H4 (cell line): Measurements from ENCODE around the gene KIAA1671. TPM values are rescaled to one million over a fixed set of nuclear protein-coding genes. Genes with fewer than 3 reads are reported as not detected.
"Not testable (repeated sequence)": the region's sequence is repeated elsewhere in the genome, so short reads cannot be mapped to it uniquely, and the experiment has no call there.

Source experiments
- DNase-seq: peaks from one replicate; pipeline ENCODE4 v3.0.0-alpha.2; 2015; ENCODE audit warnings: low spot score
- total RNA-seq: library from RNA; depleted of rRNA; stranded (reverse); fragments of >200 nt; shearing (Covaris generic); gene quantifications from 2 replicates; pipeline ENCODE4 v1.2.3, GENCODE V29; 2014

Gene KIAA1671
- total RNA-seq, 1 experiment from 2014 or later, result 3.2 TPM

DNA sequence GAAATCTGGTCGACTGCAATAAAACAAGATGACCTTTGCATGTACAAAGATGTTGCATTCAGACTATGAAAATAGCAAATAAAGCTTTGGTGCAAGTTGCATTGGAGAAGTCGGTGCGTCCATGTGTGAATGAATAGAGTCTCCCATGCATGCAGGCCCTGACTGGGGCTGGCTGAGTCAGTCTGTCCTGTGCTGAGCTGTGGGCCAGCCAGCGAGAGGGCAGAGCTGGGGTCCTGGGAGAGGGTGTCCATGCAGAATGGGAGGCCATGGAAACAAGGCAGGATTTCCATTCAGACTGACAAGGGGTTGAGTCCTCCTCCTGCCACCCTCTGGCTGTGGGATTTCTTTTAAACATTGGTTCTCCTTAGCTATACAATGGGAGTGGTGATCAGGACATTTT lies 244.8 kb downstream of the KIAA1671 start:
- DNase-seq, result no peak

DNA sequence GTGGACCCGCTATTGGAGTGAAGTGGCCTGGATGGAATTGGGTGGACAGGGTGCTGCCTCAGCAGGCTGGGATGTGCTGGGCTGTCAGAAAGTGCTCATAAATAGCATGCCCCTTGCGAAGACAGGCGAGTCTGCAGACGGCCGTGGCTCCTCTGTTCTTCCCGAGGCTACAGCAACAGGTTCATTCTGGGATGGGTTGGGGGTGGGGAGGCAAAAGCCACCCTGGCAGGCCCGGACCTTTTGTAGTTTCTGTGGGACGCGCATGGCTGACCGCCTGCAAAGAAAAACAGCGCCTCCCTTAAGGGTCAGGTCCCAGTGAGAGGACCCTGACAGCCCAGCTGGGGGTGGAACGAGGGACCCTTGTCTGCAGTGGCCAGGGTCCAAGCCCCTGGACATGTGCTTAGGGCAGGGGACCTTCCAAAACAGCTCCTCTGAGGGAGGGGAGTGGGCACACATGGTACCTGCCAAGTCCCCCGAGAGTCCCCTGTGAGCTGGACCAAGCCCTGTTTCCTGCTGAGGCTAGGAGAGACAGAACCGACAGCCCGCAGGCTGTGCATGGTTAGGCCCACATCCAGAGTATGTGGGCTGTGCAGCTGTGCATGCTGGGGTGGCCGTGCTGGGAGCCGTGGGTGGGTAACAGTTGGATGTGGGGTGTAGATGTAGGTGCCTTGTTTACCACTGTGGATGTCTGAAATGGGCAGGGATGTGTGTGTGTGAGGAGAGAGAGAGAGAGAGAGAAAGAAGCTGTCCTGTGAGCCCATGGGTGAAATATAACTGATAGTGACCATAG lies 247.4 kb downstream of the KIAA1671 start, which contains the start of gene CRYBB3:
CRYBB3 (plus strand) TSS at position 128 of the 790 bp plus-strand sequence. CDS start 1,539 bp downstream, outside the sequence.
- DNase-seq, result no peak

DNA sequence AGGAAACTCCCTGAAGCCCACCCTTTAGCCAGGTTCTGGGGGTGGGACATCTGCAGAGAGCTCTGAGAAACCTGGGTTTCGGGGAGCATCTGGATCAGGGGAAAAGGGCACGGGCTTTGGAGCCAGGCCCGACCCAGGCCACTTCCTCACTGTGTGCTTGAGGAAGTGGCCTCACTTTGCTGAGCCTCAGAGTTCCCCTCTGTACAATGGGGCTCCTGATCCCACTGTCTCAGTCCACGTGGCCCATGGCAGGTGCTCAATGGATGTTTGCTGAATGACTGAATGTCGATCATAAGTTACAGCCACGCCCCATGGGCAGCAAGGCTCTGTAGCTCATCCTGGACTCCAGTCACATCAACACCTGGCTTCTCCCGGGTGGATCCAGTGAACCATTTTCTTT lies 248.5 kb downstream of the KIAA1671 start:
- DNase-seq, result no peak

DNA sequence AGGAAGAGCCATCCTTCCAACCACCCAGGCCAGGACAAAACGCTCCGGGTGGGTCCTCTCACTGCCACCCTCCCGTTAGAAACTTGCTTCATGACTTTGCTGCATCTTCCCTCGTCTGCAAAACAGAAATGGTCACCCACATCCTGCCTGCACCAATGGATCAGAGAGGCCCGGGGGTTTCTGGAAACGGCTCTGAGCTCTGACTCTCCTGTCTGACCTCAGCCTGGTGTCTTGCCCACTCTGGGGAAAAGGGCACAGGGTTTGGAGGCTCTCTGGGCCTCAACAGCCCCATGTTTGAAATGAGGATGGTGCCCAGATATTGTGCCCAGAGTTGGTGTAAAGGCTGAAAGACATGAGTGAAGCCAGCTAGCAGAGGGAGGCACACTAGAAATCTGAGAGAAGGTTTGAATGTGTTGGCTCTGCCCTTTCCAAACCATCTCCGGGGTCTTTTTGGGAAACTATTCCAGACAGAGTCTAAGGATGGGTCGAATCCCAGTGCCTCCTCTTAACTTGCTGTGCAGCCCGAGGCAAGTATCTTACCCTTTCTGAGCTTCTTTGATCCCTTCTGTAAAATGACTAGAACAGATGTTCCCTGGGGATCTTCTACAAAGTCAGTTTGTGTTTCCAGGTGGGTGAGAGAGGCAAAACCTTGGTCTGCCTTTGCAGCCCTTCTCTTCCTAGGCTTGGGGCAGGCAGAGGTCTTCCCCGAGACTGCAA lies 249.2 kb downstream of the KIAA1671 start:
- no peak for DNase-seq

DNA sequence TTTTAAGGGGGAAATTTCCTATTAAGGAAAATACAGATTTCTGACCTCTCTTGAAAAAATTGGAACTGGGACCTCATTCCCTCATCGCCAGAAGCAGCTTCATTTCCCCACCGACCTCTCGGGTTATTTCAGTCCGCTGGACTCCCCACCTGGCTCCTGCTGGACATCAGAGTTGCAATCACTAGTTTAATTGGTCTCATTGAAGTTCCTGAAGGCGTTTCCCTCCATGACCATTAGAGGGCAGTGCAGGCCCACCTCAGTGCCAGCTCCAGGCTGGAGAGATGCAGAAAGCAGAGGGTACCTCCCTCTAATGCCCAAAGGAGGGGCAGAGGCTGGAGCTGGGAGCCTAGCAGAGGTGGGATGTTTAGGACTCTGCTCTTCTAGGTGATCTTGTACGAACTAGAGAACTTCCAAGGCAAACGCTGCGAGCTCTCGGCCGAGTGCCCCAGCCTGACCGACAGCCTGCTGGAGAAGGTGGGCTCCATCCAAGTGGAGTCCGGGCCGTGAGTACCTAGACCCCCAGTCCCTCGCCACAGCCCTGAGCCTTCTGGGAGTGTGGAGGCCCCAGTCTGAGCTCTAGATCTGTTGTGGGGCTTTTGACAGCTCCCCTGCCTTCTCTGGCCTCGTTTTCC lies 249.9 kb downstream of the KIAA1671 start:
- peak; percentile 41 for DNase-seq

DNA sequence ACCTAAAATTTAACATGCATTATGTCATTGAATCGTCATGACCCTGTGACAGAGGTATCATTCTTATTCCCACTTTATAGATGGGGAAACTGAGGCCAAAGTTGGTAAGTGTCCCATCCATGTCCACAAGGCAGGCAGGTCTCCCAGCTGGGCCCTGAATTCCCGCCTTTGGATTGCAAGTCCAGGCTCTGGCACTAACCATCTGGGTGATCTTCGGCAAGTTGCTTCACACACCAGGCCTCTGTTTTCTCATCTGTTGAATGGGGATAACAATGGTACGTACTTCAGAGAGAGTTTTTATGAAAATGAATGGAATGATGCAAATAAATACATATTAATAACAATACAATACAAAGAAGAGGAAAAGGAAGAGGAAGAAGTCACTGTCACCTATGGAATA lies 250.6 kb downstream of the KIAA1671 start:
- no peak for DNase-seq

DNA sequence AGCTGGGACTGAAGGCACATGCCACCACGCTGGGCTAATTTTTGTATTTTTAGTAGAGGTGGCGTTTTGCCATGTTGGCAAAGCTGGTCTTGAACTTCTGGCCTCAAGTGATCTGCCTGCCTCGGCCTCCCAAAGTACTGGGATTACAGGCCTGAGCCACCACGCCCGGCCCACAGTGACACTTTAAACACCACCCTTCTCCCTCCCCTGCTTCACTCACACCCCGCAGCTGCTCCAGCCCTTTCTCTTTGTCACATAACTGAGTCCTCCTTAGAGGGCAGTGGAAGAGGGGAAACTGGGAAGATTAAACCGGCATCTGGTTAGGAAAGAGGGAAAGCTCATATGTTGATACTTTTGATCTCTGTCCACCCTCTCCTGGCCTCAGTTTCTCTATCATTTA lies 252.0 kb downstream of the KIAA1671 start:
- DNase-seq, result not testable (repeated sequence)

DNA sequence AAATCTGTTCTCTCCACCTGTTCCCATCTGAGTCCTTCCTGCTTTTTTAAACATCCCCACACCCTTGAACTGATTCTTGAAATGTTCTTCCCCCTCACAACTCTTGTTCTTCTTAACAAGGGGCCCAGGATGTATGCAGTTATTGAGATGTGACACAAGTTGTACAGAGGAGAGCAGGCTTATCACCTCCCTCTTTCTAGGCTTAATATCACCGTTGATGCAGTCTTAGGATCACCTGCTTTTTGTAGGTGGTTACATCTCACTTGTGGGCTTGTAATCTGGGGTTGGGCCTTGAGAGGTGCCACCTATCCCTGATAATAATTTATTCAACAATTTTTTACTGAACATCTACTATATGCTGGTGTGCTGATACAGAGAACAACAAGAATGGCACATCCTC lies 253.3 kb downstream of the KIAA1671 start:
- no peak for DNase-seq

DNA sequence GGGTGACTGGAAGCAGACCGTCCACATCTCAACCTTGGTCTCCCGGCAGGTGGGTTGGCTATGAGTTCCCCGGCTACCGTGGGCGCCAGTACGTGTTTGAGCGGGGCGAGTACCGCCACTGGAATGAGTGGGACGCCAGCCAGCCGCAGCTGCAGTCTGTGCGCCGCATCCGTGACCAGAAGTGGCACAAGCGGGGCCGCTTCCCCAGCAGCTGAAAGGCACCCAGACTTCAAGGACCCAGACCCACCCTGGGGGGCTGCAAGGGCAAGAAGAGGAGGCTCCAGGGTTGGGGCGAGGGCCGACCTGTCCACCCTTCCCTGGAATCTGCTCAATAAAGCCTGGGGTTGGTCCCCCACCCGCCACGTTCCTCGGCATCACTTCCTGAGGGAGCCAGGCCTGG lies 254.5 kb downstream of the KIAA1671 start:
- no peak for DNase-seq

DNA sequence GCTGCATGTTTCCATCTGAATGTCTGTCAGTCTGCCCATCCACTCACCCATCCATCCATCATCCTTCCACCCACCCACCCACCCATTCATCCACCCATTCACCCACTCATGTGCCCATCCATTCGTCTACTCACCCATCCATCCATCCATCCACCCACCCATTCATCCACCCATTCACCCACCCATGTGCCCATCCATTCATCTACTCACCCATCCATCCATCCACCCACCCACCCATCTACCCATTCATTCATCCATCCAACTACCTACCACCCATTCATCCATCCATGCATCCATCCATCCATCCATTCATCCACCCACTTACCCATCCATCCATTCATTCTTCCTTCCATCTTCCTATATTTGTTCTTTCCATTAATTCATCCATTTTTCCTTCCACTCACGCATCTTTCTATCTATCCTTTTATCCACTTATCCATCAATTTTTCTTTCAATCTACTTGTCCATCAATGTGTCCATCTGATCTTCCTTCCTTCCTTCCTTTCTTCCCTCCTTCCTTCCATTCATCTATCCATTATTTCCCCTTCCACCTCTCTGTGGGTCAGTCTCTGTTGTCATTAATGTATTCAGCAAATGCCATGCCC lies 255.1 kb downstream of the KIAA1671 start:
- no peak for DNase-seq

DNA sequence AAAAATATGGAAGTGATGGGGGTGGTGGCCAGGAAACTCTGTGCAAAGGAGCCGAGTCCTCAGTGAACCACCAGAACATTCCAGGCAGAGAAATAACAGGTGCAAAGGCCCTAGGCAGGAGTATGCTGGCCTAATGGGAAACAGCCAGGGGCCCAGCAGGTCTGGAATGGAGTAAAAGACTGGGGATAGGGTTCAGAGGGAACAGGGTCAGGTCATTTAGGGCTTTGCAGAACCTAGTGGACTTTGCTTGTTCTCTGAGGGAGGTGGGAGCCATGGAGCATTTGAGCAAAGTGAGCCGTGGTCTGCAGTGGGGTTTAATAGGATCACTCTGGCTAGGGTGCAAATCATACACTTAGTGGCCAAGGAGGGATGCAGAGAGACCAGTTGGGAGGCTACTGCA lies 255.8 kb downstream of the KIAA1671 start:
- no peak for DNase-seq

DNA sequence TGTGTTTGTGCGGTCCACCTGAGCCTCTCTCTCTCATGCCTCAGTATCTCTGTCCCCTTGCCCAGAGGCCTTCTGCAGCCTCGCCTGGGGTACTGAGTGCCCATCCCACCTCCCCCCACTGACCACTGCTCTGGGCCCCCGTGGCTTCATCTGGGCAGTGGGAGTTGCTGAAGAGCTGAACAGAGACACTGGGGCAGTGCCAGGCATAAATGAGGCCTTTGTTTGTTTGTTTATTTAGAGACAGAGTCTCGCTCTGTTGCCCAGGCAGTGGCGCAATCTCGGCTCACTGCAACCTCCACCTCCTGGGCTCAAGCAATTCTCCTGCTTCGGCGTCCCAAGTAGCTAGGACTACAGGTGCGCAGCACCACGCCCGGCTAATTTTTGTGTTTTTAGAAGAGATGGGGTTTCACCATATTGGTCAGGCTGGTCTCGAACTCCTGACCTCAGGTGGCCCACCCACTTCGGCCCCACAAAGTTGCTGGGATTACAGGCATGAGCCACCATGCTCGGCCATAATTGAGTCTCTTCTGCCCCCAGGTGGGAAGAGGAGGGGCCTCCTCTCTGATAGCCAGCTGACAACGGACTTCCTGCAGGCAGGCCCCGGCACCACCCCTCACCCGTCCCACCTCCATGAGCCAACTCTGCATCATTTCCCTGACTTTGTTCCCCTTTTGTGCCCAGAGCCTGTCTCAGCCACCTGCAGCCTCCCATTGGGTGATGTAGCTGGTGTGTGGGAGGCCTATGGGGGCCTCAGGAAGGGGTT lies 256.4 kb downstream of the KIAA1671 start:
- no peak for DNase-seq

DNA sequence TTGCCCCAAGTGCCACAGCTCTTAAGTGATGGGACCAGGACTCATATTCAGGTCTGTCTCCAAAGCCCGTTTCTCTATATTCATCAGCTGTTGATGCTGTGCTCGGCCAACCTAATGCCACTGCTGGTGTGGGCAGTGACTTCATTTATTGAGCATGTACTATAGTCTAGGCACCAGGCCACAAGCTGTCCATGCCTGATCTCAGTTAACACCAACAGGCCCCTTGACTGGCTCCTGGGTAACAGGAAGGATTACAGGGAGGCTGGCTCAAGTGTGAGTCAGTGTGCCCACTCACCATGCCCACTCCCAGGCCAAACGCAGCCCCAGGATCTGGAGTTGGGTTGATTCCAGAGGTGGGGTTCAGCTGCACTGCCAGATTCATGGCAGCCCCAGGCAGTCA lies 258.3 kb downstream of the KIAA1671 start:
- no peak for DNase-seq

DNA sequence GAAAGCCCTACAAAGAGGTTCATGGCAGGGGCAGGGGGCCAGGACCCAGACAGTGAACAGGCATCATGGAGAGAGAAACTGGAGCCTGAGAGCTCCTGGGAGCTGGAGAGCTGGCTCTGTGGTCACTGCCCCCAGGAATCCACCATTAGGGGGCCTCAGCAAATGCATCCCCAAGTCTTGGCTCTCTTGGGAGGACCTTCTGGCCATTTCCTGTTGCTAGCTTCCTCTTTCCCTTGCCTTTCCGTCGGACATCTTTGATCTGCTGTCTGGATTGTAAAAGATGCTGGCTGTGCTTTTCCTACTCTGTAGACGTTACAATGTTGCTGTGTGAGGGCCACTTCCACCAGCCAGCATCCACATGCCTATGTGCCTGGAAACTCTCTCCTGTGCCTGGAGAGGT lies 259.8 kb downstream of the KIAA1671 start:
- no peak for DNase-seq

DNA sequence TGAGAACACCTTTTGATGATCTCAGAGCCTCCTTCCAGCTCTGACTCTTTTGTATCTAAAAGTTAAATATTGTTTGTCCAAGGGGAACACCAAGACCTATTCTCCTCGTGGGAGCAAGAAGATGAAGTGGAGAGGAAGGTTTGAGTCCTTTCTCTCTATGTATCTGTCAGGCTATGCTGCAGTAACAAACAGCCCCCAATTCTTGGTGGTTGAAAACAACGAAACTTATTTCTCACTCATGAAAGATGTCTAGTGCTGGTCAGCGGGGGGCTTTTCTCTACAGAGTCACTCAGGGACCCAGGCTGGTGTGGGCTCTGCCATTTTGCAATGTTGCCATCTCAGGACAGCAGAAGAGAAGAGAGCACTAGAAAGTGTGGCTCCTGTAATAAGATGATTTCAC lies 260.7 kb downstream of the KIAA1671 start:
- no peak for DNase-seq

DNA sequence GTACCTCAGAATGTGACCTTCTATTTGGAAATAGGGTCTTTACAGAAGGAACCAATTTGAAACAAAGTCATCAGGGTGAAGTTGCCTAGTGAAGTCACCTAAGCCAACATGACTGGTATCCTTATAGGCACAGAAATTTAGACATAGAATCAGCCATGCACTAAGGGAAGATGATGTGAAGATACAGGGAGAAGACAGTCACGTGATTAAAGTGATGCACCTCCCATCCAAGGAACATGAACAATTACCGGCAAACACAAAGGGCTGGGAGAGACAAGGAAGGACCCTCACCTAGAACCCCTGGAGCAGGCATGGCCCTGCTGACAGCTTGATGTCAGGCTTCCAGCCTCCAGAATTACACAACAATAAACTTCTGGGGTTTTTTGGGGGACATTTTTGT lies 263.7 kb downstream of the KIAA1671 start:
- no peak for DNase-seq

DNA sequence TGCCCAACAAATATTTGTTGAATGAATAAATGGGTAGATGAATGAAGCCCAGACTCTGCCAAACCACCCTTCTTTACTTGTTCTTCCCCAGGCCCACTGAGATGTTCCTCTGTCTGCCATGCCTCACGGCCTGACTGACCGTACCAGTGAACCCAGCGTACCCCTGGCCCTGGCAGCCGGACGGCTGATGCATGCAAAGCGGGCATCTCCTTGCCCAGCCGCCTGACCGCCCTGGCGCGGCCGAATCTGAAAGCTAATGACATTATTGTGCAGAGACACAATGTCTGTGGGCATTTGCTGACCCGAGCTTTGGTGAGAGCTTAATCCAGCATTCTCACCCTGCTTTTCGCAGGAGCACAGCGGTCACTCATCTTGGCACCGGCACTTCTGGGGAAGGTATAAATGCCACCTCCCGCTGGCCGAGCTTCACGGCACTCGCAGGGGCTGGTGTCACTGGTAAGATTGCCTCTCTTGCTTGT lies 266.7 kb downstream of the KIAA1671 start, which contains the start of gene CRYBB2:
CRYBB2 (plus strand) TSS at position 429 of the 479 bp plus-strand sequence. CDS start 1,791 bp downstream, outside the sequence.
- no peak for DNase-seq

DNA sequence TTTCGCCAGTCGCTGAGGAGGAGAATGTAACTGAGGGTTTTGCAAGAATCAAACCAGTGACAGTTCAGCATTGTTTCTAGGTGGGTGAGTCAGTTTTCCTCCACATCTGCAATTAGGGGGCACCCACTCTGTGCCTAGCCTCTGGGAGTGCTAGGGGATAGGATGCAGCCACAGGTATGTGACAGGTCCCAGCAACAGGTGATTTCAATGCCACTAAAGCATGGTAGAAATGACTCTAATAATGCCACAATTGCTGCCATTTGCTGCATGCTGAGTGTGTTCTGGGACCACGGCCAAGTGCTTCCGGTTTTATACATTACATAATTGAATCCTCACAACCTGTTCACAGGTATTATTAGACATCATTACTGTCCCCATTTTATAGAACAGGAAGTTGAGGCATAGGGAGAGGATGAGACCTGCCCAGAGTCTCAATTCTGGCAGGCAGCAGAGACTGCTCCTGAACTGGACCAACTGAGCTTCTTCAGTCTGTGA lies 267.5 kb downstream of the KIAA1671 start:
- DNase-seq, result no peak

DNA sequence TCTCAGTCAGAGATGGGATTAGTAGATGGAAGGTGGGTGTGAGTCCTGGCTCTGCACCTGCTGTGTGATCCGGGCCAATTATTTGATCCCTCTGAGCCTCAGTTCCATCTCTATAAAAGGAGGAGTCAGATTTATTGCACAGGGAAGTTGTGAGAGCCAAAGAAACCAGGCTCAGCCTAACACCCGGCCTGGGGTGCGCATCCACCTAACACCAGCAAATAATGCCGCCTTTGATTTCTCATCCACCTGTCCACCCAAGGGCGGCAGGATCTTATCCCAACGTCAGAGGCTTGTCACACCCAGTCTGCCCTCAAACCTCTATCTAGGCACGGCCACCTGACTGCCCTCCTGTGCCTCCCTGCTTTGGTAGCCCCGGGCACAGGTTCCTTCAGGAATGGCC lies 269.3 kb downstream of the KIAA1671 start:
- no peak for DNase-seq

DNA sequence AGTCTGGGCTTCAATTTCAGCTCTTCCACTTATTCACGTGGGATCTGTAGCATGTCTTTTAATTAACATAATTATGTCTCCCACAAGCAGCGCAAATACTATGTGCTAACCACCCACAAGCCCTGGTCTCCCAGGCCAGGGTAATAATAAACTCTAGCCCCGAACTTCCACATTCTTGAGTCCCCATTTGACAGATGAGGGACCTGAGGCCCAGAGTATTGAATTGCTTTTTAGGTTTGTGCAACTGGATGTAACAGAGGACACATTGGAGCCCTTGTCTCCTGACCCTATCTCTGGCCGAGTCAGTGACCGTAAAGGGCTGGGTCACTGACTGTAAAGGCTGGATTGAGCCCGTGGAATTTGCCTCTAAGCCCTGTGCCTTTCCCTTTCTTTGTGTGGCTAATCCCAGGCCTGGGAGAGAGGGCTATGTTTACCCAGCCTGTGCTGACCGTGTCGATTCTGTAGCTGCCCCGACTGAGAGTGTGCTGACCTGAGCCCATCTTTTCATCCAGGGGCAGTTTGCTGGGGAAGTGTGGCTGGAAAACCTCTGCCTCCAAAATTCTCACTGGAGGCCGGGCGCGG lies 270.8 kb downstream of the KIAA1671 start:
- no peak for DNase-seq

DNA sequence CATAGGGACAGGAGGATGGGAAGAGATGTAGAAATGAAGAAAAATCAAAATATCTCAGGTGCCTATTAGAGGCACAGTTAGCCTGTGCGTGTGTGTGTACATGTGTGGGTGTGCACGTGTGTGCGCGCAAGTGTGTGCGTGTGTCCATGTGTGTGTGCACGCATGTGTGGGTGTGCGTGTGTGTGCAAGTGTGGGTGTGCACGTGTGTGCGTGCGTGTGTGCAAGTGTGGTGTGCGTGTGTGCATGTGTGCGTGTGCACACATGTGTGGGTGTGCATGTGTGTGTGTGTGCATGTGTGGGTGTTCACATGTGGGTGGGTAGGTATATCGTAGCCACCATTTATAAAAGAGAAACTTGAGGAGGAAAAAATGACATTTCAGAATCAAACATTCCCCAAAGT lies 276.3 kb downstream of the KIAA1671 start:
- DNase-seq, result no peak
